GM12873 (cell line): ENCODE data around the gene PSMB7.

Source experiments
- CTCF ChIP-seq: IDR thresholded peaks from 2 replicates; pipeline ENCODE4 v1.5.1; 2012; ENCODE audit warnings: low read depth, mild to moderate bottlenecking, moderate library complexity, low read length, control low read depth; ENCODE audit not compliant: insufficient read depth; ENCODE audit errors: missing control alignments

The PSMB7 gene

GRCh38 chr9:124339603-124340146 is 75.6 kb downstream of the PSMB7 start:
- no peak for TF ChIP-seq CTCF

GRCh38 chr9:124337562-124337961 is 77.7 kb downstream of the PSMB7 start:
- no peak for TF ChIP-seq CTCF

GRCh38 chr9:124335320-124335707 is 79.9 kb downstream of the PSMB7 start:
- no peak for TF ChIP-seq CTCF

GRCh38 chr9:124334568-124335319 is 80.5 kb downstream of the PSMB7 start:
- no peak for TF ChIP-seq CTCF

GRCh38 chr9:124333203-124333579 is 82.1 kb downstream of the PSMB7 start:
- no peak for TF ChIP-seq CTCF

- no peak for TF ChIP-seq CTCF
Observed at GRCh38 chr9:124332361-124333202, 82.7 kb downstream of the PSMB7 start.

- no peak for TF ChIP-seq CTCF
Observed at GRCh38 chr9:124331580-124331979, 83.7 kb downstream of the PSMB7 start.
